SK-N-SH treated with all-trans-retinoic acid at 6 μM for 48 hours (cell line): ENCODE data around the gene MIOX.

ENCODE experiments used
- ATAC-seq: fragments of 200-7000 bp; cut with Tn5 transposase; 3 replicates; pipeline ENCODE4 v1.9.1; 2020; ENCODE audit warnings: mild to moderate bottlenecking, moderate library complexity
- ARNTL ChIP-seq: fragments of 450-650 bp; formaldehyde crosslinking; IDR thresholded peaks from 2 replicates; pipeline ENCODE4 v1.5.0; 2020; ENCODE audit warnings: low read depth, mild to moderate bottlenecking, moderate library complexity, borderline replicate concordance
- BACH2 ChIP-seq: fragments of 250-450 bp; sonication (Bioruptor Pico); IDR thresholded peaks from 2 replicates; pipeline ENCODE4 v1.9.0; 2021; ENCODE audit warnings: mild to moderate bottlenecking, borderline replicate concordance
- CREB5 ChIP-seq: fragments of 250-450 bp; sonication (Bioruptor Pico); IDR thresholded peaks from 2 replicates; pipeline ENCODE4 v1.5.1; 2020; ENCODE audit warnings: low read depth, mild to moderate bottlenecking, moderate library complexity
- CSDC2 ChIP-seq: fragments of 250-450 bp; sonication (Bioruptor Pico); IDR thresholded peaks from 2 replicates; pipeline ENCODE4 v1.5.0; 2020; ENCODE audit warnings: mild to moderate bottlenecking, moderate library complexity
- ESRRG ChIP-seq: fragments of 250-450 bp; sonication (Bioruptor Pico); IDR thresholded peaks from 2 replicates; pipeline ENCODE4 v1.6.1; 2021; ENCODE audit warnings: mild to moderate bottlenecking
- GLIS3 ChIP-seq: fragments of 250-450 bp; sonication (Bioruptor Pico); IDR thresholded peaks from 2 replicates; pipeline ENCODE4 v1.5.0; 2020; ENCODE audit warnings: mild to moderate bottlenecking, moderate library complexity
- ISL1 ChIP-seq: fragments of 250-450 bp; sonication (Bioruptor Pico); IDR thresholded peaks from 2 replicates; pipeline ENCODE4 v2.1.2; 2022; ENCODE audit warnings: mild to moderate bottlenecking, moderate library complexity
- OSR1 ChIP-seq: fragments of 250-450 bp; sonication (Bioruptor Pico); IDR thresholded peaks from 2 replicates; pipeline ENCODE4 v1.8.0; 2022; ENCODE audit warnings: moderate library complexity, mild to moderate bottlenecking, inconsistent platforms
- PATZ1 ChIP-seq: fragments of 250-450 bp; sonication (Bioruptor Pico); IDR thresholded peaks from 2 replicates; pipeline ENCODE4 v1.8.0; 2020; ENCODE audit warnings: mild to moderate bottlenecking, moderate library complexity, borderline replicate concordance
- POU6F1 ChIP-seq: fragments of 250-450 bp; sonication (Bioruptor Pico); IDR thresholded peaks from 2 replicates; pipeline ENCODE4 v1.8.0; 2021; ENCODE audit warnings: low read depth, mild to moderate bottlenecking, moderate library complexity, borderline replicate concordance
- PPARA ChIP-seq: fragments of 250-450 bp; sonication (Bioruptor Pico); IDR thresholded peaks from 2 replicates; pipeline ENCODE4 v1.5.0; 2020; ENCODE audit warnings: mild to moderate bottlenecking, borderline replicate concordance
- RARB ChIP-seq: fragments of 250-450 bp; sonication (Bioruptor Pico); IDR thresholded peaks from 2 replicates; pipeline ENCODE4 v1.8.0; 2021; ENCODE audit warnings: mild to moderate bottlenecking, moderate library complexity
- SNAI2 ChIP-seq: fragments of 250-450 bp; sonication (Bioruptor Pico); IDR thresholded peaks from 2 replicates; pipeline ENCODE4 v1.5.0; 2020; ENCODE audit warnings: mild to moderate bottlenecking, moderate library complexity
- TCF4 ChIP-seq: fragments of 250-450 bp; sonication (Bioruptor Pico); IDR thresholded peaks from 2 replicates; pipeline ENCODE4 v1.8.0; 2021; ENCODE audit warnings: mild to moderate bottlenecking, moderate library complexity, borderline replicate concordance
- TOX ChIP-seq: fragments of 250-450 bp; sonication (Bioruptor Pico); IDR thresholded peaks from 2 replicates; pipeline ENCODE4 v1.8.0; 2021; ENCODE audit warnings: mild to moderate bottlenecking, moderate library complexity, borderline replicate concordance
- TSHZ2 ChIP-seq: fragments of 250-450 bp; sonication (Bioruptor Pico); IDR thresholded peaks from 2 replicates; pipeline ENCODE4 v1.5.0; 2020; ENCODE audit warnings: mild to moderate bottlenecking, moderate library complexity
- ZC3H10 ChIP-seq: fragments of 250-450 bp; sonication (Bioruptor Pico); IDR thresholded peaks from 2 replicates; pipeline ENCODE4 v1.5.1; 2021; ENCODE audit warnings: mild to moderate bottlenecking, moderate library complexity
- ZFP30 ChIP-seq: fragments of 450-650 bp; formaldehyde crosslinking; IDR thresholded peaks from 2 replicates; pipeline ENCODE4 v1.5.0; 2022; ENCODE audit warnings: mild to moderate bottlenecking, moderate library complexity
- ZNF565 ChIP-seq: fragments of 450-650 bp; formaldehyde crosslinking; conservative IDR thresholded peaks from 2 replicates; pipeline ENCODE4 v1.5.0; 2020; ENCODE audit warnings: low read depth, mild to moderate bottlenecking, moderate library complexity
- ZNF70 ChIP-seq: fragments of 450-650 bp; formaldehyde crosslinking; IDR thresholded peaks from 2 replicates; pipeline ENCODE4 v1.5.0; 2020; ENCODE audit warnings: mild to moderate bottlenecking, moderate library complexity

The MIOX gene

GRCh38 chr22:50527921-50528681, 41.4 kb downstream of the MIOX start:
- TF ChIP-seq ZNF565 (CRISPR knock-in tag) (no peak), ZNF70 (no peak), PATZ1 (no peak), TSHZ2 (CRISPR knock-in tag) (no peak), OSR1 (CRISPR knock-in tag) (no peak), POU6F1 (no peak), ARNTL (no peak), GLIS3 (no peak), ZFP30 (no peak), RARB (CRISPR knock-in tag) (no peak), SNAI2 (CRISPR knock-in tag) (no peak)
- TF ChIP-seq, all 23 proteins: peak for 0
- ATAC-seq: no peak

GRCh38 chr22:50528682-50529415, 42.2 kb downstream of the MIOX start:
- ATAC-seq: no peak
- TF ChIP-seq TCF4 (CRISPR knock-in tag) (no peak), PPARA (no peak), BACH2 (CRISPR knock-in tag) (no peak), OSR1 (CRISPR knock-in tag) (no peak), SNAI2 (CRISPR knock-in tag) (no peak), ISL1 (CRISPR knock-in tag) (no peak), CSDC2 (no peak), ZNF565 (CRISPR knock-in tag) (no peak), RARB (CRISPR knock-in tag) (no peak), ZC3H10 (CRISPR knock-in tag) (no peak), GLIS3 (no peak)

- no peak for ATAC-seq
- no peak for TF ChIP-seq BACH2 (CRISPR knock-in tag)
- TF ChIP-seq PATZ1: no peak
- no peak for TF ChIP-seq SNAI2 (CRISPR knock-in tag)
- TF ChIP-seq ZNF70: no peak
- no peak for TF ChIP-seq CSDC2
- no peak for TF ChIP-seq ARNTL
- no peak for TF ChIP-seq TOX (CRISPR knock-in tag)
- TF ChIP-seq ESRRG (CRISPR knock-in tag): no peak
- no peak for TF ChIP-seq RARB (CRISPR knock-in tag)
- TF ChIP-seq CREB5 (CRISPR knock-in tag): no peak
- no peak for TF ChIP-seq PPARA
- no peak for TF ChIP-seq GLIS3
- no peak for TF ChIP-seq ZNF565 (CRISPR knock-in tag)
Measured at GRCh38 chr22:50529416-50529896, 42.8 kb downstream of the MIOX start.
